ENCODE data around the gene IFT80.

Gene IFT80

DNA sequence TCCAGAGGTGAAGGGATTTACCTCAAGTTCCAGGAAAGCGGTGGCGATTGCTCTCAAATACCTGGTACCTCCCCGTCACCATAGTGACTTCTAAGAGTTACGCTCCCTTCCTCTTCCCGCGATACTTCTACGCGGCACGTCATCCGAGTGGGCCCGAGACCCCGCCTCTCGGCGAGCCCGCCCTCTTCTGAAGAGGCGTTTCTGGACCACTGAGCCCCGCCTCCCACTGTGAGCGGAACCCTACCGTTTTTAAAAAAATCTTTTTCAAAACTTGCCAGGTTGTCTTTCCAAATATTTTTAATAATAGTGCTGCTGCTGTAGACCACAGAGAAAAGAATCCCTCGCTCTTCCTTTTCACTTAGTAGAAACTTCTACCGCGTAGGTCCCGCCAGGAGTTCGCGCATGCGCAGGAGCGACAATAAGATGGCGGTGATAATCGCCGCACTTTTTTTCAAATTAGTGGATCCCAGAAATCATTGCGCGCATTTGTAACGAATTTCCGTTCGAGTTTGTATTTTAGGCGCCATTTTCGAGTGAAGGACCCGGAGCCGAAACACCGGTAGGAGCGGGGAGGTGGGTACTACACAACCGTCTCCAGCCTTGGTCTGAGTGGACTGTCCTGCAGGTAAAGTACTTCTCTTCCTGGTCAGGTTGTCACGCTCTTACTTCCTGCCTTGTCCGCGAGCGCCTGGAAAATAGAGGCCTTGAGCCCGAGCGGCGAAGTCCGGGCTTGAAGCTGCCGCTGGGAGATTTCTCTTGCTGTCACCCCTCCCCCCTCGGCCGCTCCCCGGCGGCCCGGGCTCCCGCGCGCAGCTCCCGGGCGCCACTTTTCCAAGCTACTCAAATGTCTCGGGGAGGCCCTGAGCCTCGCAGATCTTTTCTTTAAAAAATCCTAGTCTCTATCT, at the start of gene IFT80, which contains the start of gene SMC4:
TSS of gene IFT80 (minus strand) at position 101 of the 905 bp plus-strand sequence. CDS start 14,625 bp downstream, outside the sequence.
TSS of gene SMC4 (plus strand) at position 526 of the 905 bp plus-strand sequence. CDS start 1,177 bp downstream, outside the sequence.
- TF ChIP-seq CTCF (IDR thresholded peaks at IDR 0.05; ENCODE audit: insufficient read depth, low read length, missing control alignments): no peak
- peak; percentile 72 for DNase-seq (ENCODE audit: low read depth, low spot score)
- H3K4me3 ChIP-seq (ENCODE audit: low read depth, low read length): peak within 1 kb of the TSS; percentile 89
- POLR2A ChIA-PET: interaction anchor here (1.3 kb wide), 1 partner anchor 46 kb away, joined by 3 read pairs; no protein-coding TSS in a partner anchor
- CTCF ChIA-PET: interaction anchor here (1.0 to 1.3 kb wide), 3 partner anchors 16 to 236 kb away, joined by 3 to 4 read pairs (median 3); no protein-coding TSS in a partner anchor

DNA sequence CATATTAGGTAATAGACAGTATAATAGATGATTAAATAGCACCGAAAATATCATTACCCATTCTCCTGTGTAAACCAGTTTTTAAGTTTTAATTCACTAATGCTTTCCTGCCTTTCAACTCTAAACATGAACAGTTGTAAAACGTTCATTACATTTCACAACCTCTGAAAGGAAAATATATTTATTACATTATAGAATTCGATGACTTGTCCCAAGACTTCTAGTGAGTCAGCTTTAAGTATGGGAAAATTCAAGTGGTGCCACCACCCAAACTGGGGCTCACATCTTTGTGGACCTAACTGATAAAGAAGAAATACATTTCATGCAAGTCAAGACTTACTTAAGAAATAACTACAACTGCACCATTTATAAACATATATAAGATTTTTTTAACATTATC, 48.5 kb upstream of the IFT80 start:
- ChIA-PET CTCF (interaction anchor here (1.1 to 4.9 kb wide), 4 partner anchors 8 to 38 kb away, joined by 3 to 19 read pairs (median 4); no protein-coding TSS in a partner anchor), POLR2A (no interaction called here)
- H3K4me3 ChIP-seq (ENCODE audit: low read depth, low read length): peak overlapping the region; percentile 26; the same call in 1 of the 2 replicates

GRCh38 chr3:160446522-160447056, 47.6 kb upstream of the IFT80 start:
- TF ChIP-seq CTCF (IDR thresholded peaks at IDR 0.05; ENCODE audit: insufficient read depth, low read length, missing control alignments): no peak
- DNase-seq (ENCODE audit: low read depth, low spot score): no peak
- H3K4me3 ChIP-seq (ENCODE audit: low read depth, low read length): peak overlapping the region; percentile 12; the same call in 1 of the 2 replicates
- CTCF ChIA-PET: interaction anchor here (1.1 to 2.3 kb wide), 3 partner anchors 31 to 39 kb away, joined by 5 to 10 read pairs (median 5); no protein-coding TSS in a partner anchor
- POLR2A ChIA-PET: no interaction called here

More for the DNA sequence above, 48.5 kb upstream of the IFT80 start:
- no peak for DNase-seq (ENCODE audit: low read depth, low spot score)
- TF ChIP-seq CTCF (IDR thresholded peaks at IDR 0.05; ENCODE audit: insufficient read depth, low read length, missing control alignments): no peak

- DNase-seq (ENCODE audit: low read depth, low spot score): no peak
- ChIA-PET CTCF (interaction anchor here (1.1 to 2.3 kb wide), 4 partner anchors 31 to 283 kb away, joined by 5 to 10 read pairs (median 5); no protein-coding TSS in a partner anchor), POLR2A (no interaction called here)
- no peak for TF ChIP-seq CTCF (IDR thresholded peaks at IDR 0.05; ENCODE audit: insufficient read depth, low read length, missing control alignments)
- no peak overlapping the region for H3K4me3 ChIP-seq (ENCODE audit: low read depth, low read length)
Measured at GRCh38 chr3:160445854-160446253, 46.8 kb upstream of the IFT80 start.

DNA sequence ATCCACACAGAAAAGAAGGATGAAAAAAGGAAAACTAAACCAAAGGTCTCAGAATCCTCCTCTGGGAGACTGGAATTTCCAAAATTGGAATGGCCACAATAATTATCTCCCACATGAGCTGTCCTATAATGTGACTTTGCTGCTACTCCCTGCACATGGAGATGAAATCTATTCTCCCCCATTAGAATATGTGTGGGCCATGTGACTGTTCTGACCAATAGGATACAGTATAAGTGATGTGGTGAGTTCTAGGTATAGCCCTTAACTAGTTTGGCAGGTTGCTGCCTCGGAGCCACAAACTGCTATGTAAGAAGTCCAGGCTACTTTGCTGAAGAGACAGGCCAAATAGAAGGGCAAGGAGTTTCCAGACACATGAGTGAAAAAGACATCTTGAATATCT, 45.4 kb upstream of the IFT80 start:
- ChIA-PET POLR2A (interaction anchor here (0.7 kb wide), 2 partner anchors 45 to 589 kb away, joined by 3 read pairs; partner anchors contain the start of gene SMC4), CTCF (interaction anchor here (2.2 to 2.3 kb wide), 2 partner anchors 30 to 282 kb away, joined by 5 to 10 read pairs; no protein-coding TSS in a partner anchor)
- TF ChIP-seq CTCF (IDR thresholded peaks at IDR 0.05; ENCODE audit: insufficient read depth, low read length, missing control alignments): no peak
- no peak for DNase-seq (ENCODE audit: low read depth, low spot score)
- H3K4me3 ChIP-seq (ENCODE audit: low read depth, low read length): no peak overlapping the region
